ENCODE results near the gene LMAN2L. TPM values are rescaled to one million over a fixed set of nuclear protein-coding genes. Genes with fewer than 3 reads are reported as not detected.

LMAN2L gene
- total RNA-seq, 1 experiment from 2014 or later: 70.7 TPM

DNA sequence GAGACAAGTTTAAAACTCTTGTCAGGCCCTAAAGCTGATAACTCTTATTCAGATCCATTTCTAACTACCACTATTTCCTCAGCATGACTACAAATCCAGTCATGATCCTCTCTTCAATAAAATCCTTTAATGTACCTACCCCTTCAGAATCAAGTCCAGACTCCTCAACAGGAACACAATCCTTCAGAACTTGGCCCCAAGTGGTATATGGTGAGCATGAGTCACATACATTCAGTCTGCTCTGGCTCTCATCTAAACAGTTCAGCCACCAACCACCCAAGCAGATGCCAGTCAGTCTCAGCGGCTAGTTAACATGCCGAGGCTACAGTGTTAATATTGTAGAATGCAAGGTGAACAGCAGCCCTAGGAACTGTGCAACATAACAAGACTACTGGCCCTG lies 9.7 kb downstream of the LMAN2L start:
- DNase-seq (ENCODE audit: low read depth): no peak
- in situ Hi-C loops (cut with HindIII; ENCODE audit: low pct_unique_long_range_greater_than_20kb, low sequenced_read_pairs): no loop called here

DNA sequence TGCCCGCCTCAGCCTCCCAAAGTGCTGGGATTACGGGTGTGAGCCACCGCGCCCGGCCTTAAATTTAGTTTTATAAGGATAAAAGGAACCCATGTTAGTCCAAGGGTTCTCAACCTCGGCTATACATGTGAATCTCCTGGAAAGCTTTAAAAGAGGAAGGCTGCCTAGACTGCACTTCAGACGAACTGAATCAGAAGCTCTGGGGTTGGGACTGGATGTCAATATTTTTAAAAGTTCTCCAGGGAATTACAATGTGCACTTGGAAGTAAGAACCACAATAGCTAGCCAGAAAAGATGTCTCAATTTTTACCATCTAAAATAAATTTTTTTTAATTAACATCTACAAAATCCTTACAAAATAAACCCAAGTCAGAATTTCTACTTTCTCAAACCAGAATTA lies 10.1 kb downstream of the LMAN2L start:
- in situ Hi-C loops (cut with HindIII; ENCODE audit: low pct_unique_long_range_greater_than_20kb, low sequenced_read_pairs): no loop called here
- no peak for DNase-seq (ENCODE audit: low read depth)

DNA sequence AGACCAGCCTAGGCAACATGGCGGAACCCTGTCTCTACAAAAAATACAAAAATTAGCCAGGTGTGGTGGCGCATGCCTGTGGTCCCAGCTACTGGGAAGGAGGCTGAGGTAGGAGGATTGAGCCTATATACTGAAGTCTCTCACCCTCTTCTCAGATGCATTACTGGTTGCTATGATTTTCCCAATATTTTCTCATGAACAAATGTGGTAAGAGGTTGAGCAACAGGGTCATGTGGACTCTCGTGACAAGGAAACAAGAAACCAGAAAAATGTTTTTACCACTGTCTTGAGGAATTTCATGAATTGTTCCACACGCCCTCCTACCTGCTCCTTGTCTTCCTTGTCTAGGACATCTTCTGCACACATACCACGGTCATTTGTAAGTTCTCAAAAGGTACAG lies 12.4 kb downstream of the LMAN2L start:
- in situ Hi-C loops (cut with HindIII; ENCODE audit: low pct_unique_long_range_greater_than_20kb, low sequenced_read_pairs): no loop called here
- no peak for DNase-seq (ENCODE audit: low read depth)

DNA sequence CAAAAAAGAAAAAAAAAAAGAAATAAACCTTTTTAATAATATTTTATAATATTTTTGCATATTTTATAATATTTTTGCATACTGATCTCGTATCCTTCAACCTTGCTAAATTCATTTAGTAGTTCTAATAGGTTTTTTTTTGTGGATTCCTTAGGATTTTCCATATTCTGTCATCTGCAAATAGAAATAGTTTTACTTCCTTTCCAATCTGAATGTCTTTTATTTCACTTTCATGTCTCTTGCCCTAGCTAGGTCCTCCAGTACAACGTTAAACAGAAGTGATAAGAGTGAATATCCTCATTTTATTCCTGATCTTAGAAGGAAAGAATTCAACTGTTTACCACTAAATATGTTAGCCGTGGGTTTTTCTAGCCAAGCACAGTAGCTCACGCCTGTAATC lies 13.7 kb downstream of the LMAN2L start:
- in situ Hi-C loops (cut with HindIII; ENCODE audit: low pct_unique_long_range_greater_than_20kb, low sequenced_read_pairs): no loop called here

DNA sequence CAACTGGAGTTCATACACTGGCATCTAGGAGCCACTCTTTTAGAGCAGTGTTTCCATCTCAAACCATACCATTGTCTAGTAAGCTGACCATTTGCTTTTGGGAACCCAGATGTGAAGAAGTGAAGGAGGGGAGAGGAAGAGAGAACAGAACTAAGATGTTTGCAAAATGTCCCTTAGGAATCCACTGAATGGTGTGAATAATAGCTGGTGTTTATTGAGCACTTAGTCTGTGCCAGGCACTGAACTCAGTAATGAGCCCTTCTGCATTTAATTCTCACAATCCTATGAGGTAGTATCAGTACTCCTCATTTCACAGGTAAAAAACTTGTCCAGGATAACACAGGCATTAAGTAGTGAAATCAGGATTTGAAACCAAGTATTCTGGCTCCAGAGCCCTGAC lies 23.5 kb downstream of the LMAN2L start:
- no peak for DNase-seq (ENCODE audit: low read depth)
- in situ Hi-C loops (cut with HindIII; ENCODE audit: low pct_unique_long_range_greater_than_20kb, low sequenced_read_pairs): no loop called here

More for the DNA sequence above, 13.7 kb downstream of the LMAN2L start:
- DNase-seq (ENCODE audit: low read depth): no peak

DNA sequence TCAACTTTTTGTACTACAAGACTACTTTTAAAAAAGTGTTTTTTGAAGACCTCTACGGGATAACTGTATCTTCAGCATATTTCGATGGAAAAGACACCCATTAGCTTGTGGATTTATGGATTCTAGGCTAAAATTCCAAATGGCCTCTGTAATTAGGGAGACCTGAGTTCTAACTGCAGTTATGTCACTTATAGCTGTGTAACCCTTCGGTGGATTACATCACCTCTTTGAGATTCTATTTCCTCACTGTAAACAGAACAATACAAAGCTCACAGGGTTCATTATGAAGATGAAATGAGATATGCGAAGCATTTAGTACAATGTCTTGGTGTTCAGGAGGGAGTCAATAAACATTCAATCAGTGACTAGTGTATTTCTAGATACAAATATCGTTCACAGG lies 24.2 kb downstream of the LMAN2L start:
- in situ Hi-C loops (cut with HindIII; ENCODE audit: low pct_unique_long_range_greater_than_20kb, low sequenced_read_pairs): no loop called here

DNA sequence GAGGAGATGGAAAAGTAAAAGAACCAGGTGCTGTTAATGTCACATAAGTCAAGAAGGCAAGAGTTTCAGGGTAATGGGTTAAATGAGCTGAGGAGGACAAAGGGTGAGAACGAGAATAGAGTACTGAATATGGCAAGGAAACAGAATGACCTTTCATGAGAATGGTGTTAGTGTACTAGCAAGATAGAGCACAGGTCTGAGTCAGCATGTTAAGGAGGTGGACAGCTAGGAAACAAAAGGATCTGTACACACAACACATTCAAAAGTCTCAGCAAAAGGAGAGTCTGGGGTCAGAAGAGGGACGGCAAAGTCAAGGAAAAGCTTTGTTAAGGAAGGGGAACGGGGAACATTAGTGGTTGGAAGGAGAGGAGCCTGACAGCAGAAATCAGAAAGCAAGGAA lies 28.9 kb downstream of the LMAN2L start:
- in situ Hi-C loops (cut with HindIII; ENCODE audit: low pct_unique_long_range_greater_than_20kb, low sequenced_read_pairs): no loop called here

More for the DNA sequence above, 24.2 kb downstream of the LMAN2L start:
- DNase-seq (ENCODE audit: low read depth): no peak

DNA sequence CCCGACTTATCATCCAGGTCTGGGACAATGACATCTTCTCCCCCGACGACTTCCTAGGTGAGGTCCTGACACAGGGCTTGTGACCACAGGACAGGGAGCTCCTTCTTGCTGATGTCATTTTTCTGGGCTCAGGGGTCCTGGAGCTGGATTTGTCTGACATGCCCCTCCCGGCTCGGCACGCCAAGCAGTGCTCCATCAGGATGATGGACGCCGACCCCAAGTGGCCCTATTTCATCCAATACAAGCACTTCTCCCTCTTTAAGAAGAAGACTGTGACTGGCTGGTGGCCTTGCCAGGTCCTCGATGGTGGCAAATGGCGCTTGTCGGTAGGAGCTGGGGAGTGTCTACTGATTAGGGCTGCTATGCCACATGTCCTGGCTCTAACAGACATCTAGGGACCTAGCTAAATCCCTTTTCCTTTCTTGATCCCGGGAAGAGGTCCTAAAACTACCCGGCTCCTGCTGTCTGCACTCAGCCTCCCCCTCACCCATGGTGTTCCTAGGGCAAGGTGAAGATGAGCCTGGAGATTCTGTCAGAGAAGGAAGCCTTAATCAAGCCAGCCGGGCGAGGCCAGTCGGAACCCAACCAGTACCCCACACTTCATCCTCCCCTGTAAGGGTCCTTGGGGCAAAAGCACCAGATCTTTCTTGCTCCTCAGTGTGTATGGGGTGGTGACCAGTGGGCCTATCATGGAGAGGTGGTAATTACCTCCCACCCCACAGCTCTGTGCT lies 36.7 kb downstream of the LMAN2L start:
- in situ Hi-C loops (cut with HindIII; ENCODE audit: low pct_unique_long_range_greater_than_20kb, low sequenced_read_pairs): no loop called here
- no peak for DNase-seq (ENCODE audit: low read depth)

More for the DNA sequence above, 28.9 kb downstream of the LMAN2L start:
- DNase-seq (ENCODE audit: low read depth): no peak

DNA sequence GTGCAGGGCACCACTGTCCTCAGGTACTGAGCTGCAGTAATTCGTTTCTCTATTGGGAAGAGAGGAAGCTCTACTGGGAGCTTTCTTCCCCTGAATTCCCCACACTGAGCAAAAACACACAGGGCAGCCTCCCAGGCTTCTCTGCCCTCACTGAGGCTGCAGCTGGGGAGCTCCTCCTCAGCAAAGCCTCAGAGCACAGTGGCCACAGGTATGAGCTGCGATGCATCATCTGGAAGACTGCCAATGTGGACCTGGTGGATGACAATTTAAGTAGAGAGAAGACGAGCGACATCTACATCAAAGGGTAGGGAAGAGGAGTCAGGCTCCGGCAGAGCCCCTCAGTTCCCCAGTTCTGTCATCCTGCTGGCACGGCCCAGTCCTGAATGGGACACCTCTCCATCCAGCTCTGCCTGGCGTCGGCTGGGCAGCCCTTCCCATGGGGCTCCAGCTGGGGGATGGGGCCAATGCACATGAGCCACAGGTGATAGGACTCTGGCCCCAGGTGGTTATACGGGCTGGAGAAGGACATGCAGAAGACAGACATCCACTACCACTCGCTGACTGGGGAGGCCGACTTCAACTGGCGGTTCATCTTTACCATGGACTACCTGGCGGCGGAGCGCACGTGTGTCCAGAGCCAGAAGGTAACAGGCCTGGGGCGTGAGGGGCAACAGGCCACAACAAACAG lies 37.6 kb downstream of the LMAN2L start:
- DNase-seq (ENCODE audit: low read depth): no peak
- in situ Hi-C loops (cut with HindIII; ENCODE audit: low pct_unique_long_range_greater_than_20kb, low sequenced_read_pairs): no loop called here

DNA sequence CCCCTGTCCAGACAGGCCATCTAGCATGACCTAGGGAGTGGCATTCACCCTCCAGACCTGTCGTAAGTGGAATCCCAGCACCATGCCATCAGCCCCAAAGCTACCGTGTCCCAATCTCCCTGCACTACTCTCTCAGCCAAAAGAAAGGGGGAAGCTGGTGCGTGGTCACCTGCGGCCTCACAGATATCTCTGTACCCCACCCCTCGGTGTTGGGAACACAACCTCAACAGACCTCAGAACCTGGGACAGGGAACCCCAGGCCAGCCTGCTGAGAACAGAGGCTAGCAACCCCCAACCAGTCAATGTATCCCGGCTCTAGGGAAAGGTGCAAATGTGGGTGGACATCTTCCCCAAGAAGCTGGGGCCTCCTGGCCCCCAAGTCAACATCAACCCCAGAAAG lies 38.2 kb downstream of the LMAN2L start:
- in situ Hi-C loops (cut with HindIII; ENCODE audit: low pct_unique_long_range_greater_than_20kb, low sequenced_read_pairs): no loop called here
- DNase-seq (ENCODE audit: low read depth): no peak

DNA sequence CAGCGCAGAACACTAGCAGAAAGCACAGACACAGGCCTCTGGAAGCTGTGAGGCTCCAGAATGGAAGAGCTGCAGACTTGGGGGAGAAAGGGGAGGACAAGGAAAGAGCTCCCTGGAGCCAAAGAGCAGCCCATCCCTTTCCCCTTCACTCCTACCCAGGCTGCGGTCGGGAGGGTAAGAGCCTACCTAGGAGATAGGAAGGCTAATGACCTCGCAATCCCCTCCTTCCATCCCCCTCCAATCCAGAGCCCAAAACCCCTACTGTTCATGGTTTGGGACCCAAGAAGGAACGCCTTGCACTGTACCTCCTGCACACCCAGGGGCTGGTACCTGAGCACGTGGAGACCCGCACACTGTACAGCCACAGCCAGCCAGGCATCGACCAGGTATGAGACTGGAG lies 39.8 kb downstream of the LMAN2L start:
- in situ Hi-C loops (cut with HindIII; ENCODE audit: low pct_unique_long_range_greater_than_20kb, low sequenced_read_pairs): no loop called here
- DNase-seq (ENCODE audit: low read depth): no peak

DNA sequence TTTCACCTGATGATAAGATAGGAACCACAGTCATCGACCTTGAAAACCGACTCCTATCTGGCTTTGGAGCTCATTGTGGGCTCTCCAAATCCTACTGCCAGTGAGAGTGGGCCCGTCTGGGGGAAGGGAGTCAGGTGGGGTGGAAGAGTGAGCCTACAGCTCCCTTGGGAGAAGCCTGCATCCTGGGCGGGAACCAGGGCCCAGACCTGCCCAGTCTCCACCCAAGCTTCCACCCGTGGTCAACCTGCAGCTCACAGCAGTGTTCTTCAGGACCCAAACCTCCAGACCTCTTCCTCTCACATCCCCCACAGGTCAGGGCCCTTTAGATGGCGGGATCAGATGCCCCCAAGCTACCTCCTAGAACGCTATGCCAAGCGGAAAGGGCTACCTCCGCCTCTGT lies 40.2 kb downstream of the LMAN2L start:
- DNase-seq (ENCODE audit: low read depth): no peak
- in situ Hi-C loops (cut with HindIII; ENCODE audit: low pct_unique_long_range_greater_than_20kb, low sequenced_read_pairs): no loop called here

DNA sequence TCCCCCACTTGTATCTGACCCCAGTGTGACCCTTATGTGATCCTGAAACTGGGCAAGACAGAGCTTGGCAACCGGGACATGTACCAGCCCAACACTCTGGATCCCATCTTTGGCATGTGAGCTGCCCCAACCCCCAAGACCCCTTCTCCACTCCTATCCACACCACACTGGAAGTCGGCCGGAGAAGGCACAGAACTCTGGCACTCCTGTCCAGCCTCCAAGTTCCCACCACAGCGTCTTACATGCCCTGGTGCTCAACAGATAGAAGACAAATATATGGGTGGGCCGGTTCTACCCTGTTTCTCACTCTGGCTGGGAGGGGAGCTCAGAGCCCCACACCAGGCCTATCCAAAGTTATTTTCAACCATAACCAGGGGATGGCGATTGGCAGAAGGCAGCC lies 40.8 kb downstream of the LMAN2L start:
- no peak for DNase-seq (ENCODE audit: low read depth)
- in situ Hi-C loops (cut with HindIII; ENCODE audit: low pct_unique_long_range_greater_than_20kb, low sequenced_read_pairs): no loop called here

DNA sequence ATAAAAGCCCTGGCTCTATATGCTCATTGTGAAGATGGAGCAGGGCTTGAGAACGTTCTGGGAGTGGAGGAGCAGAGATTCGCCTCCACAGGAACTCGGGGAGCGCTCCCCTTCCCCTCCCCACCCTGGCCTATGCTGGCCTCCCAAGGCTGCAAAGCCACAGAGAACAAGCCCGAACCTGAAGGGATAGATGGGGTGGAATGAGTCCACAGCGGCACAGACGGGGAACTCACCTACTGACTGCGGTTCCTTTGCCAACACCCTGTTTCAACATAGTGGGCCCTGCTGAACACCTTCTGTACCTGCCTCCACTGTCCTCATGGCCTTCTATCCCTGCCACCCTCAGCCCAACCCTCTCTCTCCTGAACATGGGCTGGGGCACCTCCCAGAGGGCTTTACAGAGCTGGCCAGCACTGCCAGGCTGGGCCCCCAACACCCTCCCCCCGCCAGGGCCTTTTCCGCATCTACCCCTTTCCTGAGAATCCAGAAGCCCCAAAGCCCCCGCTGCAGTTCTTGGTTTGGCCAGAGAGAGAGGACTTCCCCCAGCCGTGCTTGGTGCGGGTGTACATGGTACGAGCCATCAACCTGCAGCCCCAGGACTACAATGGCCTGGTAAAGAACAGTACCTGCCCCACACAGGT lies 41.5 kb downstream of the LMAN2L start:
- in situ Hi-C loops (cut with HindIII; ENCODE audit: low pct_unique_long_range_greater_than_20kb, low sequenced_read_pairs): no loop called here
- DNase-seq (ENCODE audit: low read depth): no peak

DNA sequence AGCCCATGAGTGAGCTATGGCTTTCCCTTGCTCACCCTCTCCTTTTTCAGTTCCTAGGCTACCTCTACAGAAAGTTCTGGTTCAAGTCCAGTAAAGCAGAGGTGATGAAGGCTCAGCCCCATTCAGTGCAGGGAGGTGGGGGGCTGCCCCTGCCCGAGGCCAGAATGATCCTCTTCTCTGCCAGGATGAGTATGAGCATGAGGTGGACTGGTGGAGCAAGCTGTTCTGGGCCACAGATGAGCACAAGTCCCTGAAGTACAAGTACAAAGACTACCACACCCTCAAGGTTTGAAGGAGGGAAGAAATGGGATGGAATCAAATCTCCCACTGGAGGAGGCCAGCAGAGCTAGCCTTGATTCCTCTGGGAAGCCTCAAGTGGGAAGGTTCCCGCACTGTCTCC lies 42.4 kb downstream of the LMAN2L start:
- in situ Hi-C loops (cut with HindIII; ENCODE audit: low pct_unique_long_range_greater_than_20kb, low sequenced_read_pairs): no loop called here
- DNase-seq (ENCODE audit: low read depth): no peak

DNA sequence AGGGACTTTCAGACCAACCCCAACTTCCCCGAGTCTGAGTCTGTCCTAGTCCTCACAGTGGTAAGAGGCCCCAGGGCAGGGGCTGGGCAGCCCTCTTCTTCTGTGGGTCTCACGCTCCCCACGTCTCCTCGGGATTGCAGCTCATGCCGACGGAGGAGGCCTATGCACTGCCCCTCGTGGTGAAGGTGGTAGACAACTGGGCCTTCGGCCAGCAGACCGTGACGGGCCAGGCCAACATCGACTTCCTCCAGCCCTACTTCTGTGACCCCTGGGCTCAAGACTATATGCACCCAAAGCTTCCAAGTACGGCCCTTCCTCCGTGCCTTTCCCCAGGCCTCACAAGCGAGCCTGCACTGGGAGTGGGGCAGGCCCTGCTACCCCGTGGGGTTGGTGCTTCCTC lies 44.3 kb downstream of the LMAN2L start:
- in situ Hi-C loops (cut with HindIII; ENCODE audit: low pct_unique_long_range_greater_than_20kb, low sequenced_read_pairs): no loop called here
- no peak for DNase-seq (ENCODE audit: low read depth)

DNA sequence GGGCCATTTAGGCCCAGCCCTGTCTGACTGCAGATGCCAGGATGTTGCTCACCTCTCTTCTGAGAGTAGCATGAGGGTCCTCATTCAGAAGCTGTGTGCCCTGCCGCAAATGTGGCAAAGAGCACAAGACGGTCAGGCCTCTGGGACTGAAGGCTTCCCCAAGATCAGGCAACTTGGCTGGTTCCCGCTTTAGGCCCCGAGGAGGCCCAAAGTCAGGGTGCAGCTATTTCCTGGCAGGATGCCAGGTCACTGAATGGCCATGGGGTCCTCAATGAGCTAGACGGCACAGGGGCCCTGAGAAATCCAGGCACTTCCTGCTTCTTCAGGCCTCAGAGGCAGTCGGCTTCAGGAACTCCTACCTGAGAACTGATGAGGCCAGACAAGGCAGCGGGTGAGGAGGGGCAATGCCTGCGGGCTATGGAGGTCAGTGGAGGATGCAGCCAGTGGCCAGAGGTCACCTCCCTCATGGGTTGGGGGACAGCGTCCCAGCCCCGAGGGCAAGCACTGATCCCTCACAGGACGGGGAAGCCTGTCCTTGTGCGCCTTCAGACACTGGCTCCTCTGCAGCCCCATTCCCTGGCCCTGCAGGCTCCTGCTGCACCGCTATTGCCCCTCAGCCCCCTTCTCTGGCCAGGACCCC lies 44.9 kb downstream of the LMAN2L start:
- DNase-seq (ENCODE audit: low read depth): no peak
- in situ Hi-C loops (cut with HindIII; ENCODE audit: low pct_unique_long_range_greater_than_20kb, low sequenced_read_pairs): no loop called here

DNA sequence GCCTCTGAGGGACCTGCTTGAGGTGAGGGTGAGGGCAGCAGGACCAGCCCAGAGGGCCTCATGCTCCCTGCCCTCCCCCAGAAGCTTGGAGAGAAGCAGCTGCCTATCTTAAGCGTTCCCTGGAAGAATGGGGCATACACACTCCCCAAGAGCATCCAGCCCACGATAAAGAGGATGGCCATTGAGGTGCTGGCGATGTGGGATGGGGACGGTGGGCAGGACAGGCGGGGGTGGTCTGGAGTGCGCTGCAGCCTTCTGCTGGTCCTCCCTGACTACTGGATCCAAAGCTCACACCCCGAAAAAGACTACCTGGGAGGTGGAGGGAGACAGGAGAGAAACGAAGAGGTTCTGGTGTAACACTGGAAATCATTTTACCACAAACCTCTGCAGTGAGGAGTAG lies 45.6 kb downstream of the LMAN2L start:
- in situ Hi-C loops (cut with HindIII; ENCODE audit: low pct_unique_long_range_greater_than_20kb, low sequenced_read_pairs): no loop called here
- no peak for DNase-seq (ENCODE audit: low read depth)
